Psoas muscle (tissue), 8 donors: ENCODE measurements around the gene MAP2K2. TPM values are rescaled to one million over a fixed set of nuclear protein-coding genes. Genes with fewer than 3 reads are reported as not detected.

Experiments
- ATAC-seq, 4 donors: fragments of 200-7000 bp; cut with Tn5 transposase; one replicate each; pipeline ENCODE4 v1.9.1; 2020; ENCODE audit warnings: moderate library complexity in 3 of 4, mild to moderate bottlenecking in 2 of 4
- DNase-seq, 2 donors: peaks; one replicate each; pipeline ENCODE4 v3.0.0-alpha.2; 2020
- H3K27ac ChIP-seq: fragments of 200-600 bp; one replicate; pipeline ENCODE4 v1.8.0; 2022
- H3K27me3 ChIP-seq, 3 donors: fragments of 200-600 bp in 1 of 3; one replicate each; pipeline versions ENCODE4 v1.6.1 to v1.8.0; 2013 to 2022; ENCODE audit warnings: low read length in 2 of 3, mild to moderate bottlenecking in 2 of 3, moderate library complexity in 1 of 3; ENCODE audit not compliant: insufficient read depth in 3 of 3
- H3K36me3 ChIP-seq, 2 donors: fragments of 200-600 bp in 1 of 2; one replicate each; pipeline versions ENCODE4 v1.6.1 to v1.8.0; 2013 to 2022; ENCODE audit warnings: low read depth in 1 of 2, mild to moderate bottlenecking in 1 of 2, moderate library complexity in 1 of 2; ENCODE audit not compliant: insufficient read depth in 1 of 2
- H3K4me1 ChIP-seq: fragments of 200-600 bp; one replicate; pipeline ENCODE4 v1.8.0; 2022
- H3K4me3 ChIP-seq: fragments of 200-600 bp; one replicate; pipeline ENCODE4 v1.8.0; 2022; ENCODE audit warnings: mild to moderate bottlenecking
- H3K9me3 ChIP-seq: fragments of 200-600 bp; one replicate; pipeline ENCODE4 v1.8.0; 2022
- WGBS, 3 donors: extraction: QIAGEN DNeasy Blood & Tissue Kit; methylation state at CpG; one replicate each; pipeline versions ENCODE4 v1.1.6 to v1.1.7; 2013; 5-methylcytosine and 5-hydroxymethylcytosine counted together
- intact Hi-C, 2 donors: fragments of 100-400 bp; cut with DNase I; formaldehyde crosslinking; loops; one replicate each; pipeline versions ENCODE4 v1.11.0 to v1.14.2; 2022
- long read RNA-seq, 2 donors: library from polyadenylated mRNA; unstranded; transcript quantifications; one replicate each; pipeline ENCODE4 v2.0.0, GENCODE V29; 2021
- polyA plus RNA-seq, 3 donors: library from polyadenylated mRNA; stranded (reverse); fragments of 200-250 nt; gene quantifications; one replicate each; pipeline ENCODE4 v1.2.3, GENCODE V29; 2013
- total RNA-seq, 4 donors: library from RNA; stranded (reverse); fragmentation: NEBNext Ultra II Directional in 2 of 4; extraction: Animal tissue kit (Norgen Biotek cat#: 25700) in 2 of 4; gene quantifications; one replicate each; pipeline versions ENCODE4 v1.2.1 to v1.2.4, GENCODE V29; 2021 to 2023
- TF ChIP-seq, protein P1 (sequence below): fragments of 200-600 bp; IDR thresholded peaks from one replicate; pipeline ENCODE4 v1.8.0; 2022; ENCODE audit warnings: antibody characterized with exemption
- donor health status: healthy with polysubstance abuse.
- donor health status: DM: no; HTN: no; CAD: no; lungs with moderate emphysema.
- donor health status: Bipolar disorder and iron deficiency.
- donor health status: healthy.
- donor health status: DM: yes; HTN: yes; CAD: no.
- donor health status: DM: no; HTN: no; CAD: no.
- donor health status: DM: no; HTN: no; CAD: no.
- donor health status: DM: yes; HTN: yes; CAD: no.

MAP2K2 gene
- 100 to 1,000 TPM; 136 to 192 (median 151) TPM for total RNA-seq
- polyA plus RNA-seq = 100 to 1,000 TPM; 189 to 290 (median 207) TPM
- long read RNA-seq, donor 1, transcript MAP2K2-201 (11 exons, 1,734 nt) = major isoform, 274 of 387 reads
- long read RNA-seq, donor 1, partial matches to known transcripts = 33 of 387 reads
- long read RNA-seq, donor 1, other reads (novel, unspliced or antisense) = 78 of 387 reads
- long read RNA-seq, donor 2, transcript MAP2K2-201 (11 exons, 1,734 nt) = major isoform, 393 of 480 reads
- long read RNA-seq, donor 2, partial matches to known transcripts = 57 of 480 reads
- long read RNA-seq, donor 2, other reads (novel, unspliced or antisense) = 30 of 480 reads

DNA sequence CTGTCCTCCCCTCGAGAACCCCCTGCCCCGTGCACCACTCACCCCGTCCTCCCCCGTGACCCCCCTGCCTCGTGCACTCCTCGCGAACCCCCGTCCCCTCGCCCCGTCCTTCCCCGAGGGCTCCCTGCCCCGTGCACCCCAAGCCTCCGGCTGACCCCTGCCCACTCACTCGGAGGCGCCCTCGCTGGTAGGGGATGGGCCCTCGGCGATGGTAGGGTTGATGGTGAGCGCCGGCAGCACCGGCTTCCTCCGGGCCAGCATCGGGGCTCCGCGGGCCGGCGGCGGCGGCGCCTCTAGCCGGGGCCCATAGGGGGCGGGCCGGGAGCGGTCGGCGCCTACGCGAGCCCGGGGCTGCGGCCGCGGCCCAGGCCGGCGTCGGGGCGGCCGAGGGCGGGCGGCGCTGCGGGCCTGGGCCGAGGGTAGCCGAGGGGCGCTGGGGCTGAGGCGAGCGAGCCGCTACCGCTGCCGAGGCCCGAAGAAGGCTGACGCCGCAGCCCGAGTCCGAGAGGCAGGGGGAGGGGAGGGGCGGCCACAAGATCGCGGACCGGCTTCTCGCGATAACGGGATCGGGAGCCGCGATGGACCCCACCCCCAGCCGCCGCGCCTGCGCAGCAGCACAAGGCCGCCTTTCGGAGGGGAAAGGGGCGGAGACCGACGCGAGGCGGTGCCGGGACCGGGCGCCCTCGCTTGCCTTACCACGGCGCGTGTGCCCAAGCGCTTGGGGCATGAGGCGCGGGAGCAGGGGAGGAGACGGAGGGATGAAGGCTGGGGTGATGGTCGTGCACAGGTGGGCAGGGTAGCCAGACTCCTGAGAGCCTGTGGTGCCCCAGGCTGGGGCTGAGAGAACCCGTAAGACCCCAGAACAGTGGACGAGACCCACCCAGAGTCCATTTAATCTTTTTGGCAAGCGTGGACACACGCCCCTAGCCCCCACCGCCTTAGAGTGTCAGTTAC, at the start of gene MAP2K2:
Gene MAP2K2, minus strand, starts transcription at position 508 of the 954 bp plus-strand sequence. Its CDS starts 247 bp downstream, at position 261.
- TF ChIP-seq, protein P1, sequence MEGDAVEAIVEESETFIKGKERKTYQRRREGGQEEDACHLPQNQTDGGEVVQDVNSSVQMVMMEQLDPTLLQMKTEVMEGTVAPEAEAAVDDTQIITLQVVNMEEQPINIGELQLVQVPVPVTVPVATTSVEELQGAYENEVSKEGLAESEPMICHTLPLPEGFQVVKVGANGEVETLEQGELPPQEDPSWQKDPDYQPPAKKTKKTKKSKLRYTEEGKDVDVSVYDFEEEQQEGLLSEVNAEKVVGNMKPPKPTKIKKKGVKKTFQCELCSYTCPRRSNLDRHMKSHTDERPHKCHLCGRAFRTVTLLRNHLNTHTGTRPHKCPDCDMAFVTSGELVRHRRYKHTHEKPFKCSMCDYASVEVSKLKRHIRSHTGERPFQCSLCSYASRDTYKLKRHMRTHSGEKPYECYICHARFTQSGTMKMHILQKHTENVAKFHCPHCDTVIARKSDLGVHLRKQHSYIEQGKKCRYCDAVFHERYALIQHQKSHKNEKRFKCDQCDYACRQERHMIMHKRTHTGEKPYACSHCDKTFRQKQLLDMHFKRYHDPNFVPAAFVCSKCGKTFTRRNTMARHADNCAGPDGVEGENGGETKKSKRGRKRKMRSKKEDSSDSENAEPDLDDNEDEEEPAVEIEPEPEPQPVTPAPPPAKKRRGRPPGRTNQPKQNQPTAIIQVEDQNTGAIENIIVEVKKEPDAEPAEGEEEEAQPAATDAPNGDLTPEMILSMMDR = no peak
- 0 to 6% (median 1%) methylated on average over 49 to 101 of the region's 102 CpGs for WGBS, 3 donors
- intact Hi-C loops = loop anchor here (5.0 kb wide), 2 partner anchors 57 to 58 kb away; partner anchors contain the start of genes ANKRD24 (in 1 of the 2), SIRT6 (in 1 of the 2) and ZBTB7A (in 1 of the 2)

DNA sequence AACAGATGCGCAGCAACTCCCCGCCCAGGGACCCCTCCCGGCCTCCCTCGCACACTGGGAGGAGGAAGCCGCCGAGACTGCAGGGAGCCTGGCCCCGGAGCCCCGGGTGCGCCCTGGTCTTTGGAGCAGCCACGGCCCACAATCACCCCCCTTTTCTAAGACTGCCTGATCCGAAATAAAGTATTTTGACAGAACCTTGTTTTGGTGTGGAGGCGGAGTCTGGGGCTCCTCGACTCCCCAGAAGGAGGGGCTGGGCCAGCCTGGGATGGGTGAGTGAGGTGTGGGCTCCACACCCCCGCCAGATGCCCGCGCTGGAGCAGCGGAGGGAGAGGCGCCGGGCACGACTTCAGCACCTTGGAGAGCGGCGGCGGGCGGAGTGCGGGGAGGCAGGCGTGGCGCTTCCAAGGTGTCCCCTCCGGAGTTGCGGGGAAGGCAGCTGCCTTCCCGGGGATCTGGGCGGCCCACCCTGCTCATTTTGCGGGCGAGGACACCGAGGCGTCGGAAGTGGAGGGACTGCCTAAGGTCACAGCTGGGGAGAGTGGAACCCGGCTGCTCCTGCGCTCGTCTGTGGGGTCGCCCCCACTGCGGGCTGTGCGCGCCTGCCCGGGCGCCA, 49.0 kb upstream of the MAP2K2 start:
- peak; percentile 67 to 82 for DNase-seq
- peak in 3 of 4 donors; percentile 76 to 92 (median 83) for ATAC-seq
- WGBS, 3 donors = 3 to 5% (median 4%) methylated on average over 42 to 45 of the region's 45 CpGs

More for the DNA sequence above, at the start of gene MAP2K2:
- no peaks in the 10 kb centered on the region for H3K9me3 ChIP-seq
- peaks cover 11% of the 10 kb centered on the region for H3K4me1 ChIP-seq
- peaks cover 0 to 9% of the 10 kb centered on the region in 2 donors for H3K36me3 ChIP-seq
- no peaks in the 10 kb centered on the region for H3K27me3 ChIP-seq
- DNase-seq (peak; percentile 96 to 98), ATAC-seq (peak; percentile 97 to 100 (median 98))
- peak within 1 kb of the TSS; percentile 67 for H3K4me3 ChIP-seq
- peak within 1 kb of the TSS; percentile 81 for H3K27ac ChIP-seq

DNA sequence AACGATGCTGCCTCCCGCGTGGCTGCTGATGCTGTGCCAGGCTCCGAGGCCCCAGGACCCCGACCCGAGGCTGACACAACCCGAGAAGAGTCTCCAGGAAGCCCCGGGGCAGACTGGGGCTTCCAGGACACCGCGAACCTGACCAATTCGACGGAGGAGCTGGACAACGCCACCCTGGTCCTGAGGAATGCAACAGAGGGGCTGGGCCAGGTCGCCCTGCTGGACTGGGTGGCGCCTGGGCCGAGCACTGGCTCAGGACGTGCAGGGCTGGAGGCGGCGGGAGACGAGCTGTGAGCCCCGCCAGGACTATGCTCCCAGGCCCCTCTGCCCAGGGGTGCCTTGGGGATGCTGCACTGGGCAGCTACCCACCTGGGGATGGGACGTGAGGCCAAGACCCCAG, 47.8 kb upstream of the MAP2K2 start:
- peaks cover 0 to 19% of the 10 kb centered on the region in 2 donors for H3K36me3 ChIP-seq
- H3K27me3 ChIP-seq = peaks cover 0 to 10% (median 3%) of the 10 kb centered on the region in 3 donors
- H3K4me3 ChIP-seq = no peak overlapping the region
- intact Hi-C loops = no loop called here
- no peak for ATAC-seq
- DNase-seq = no peak
- 45 to 57% (median 53%) methylated on average over 22 of the region's 22 CpGs for WGBS, 3 donors
- no peaks in the 10 kb centered on the region for H3K4me1 ChIP-seq
- no peaks in the 10 kb centered on the region for H3K9me3 ChIP-seq
- no peak overlapping the region for H3K27ac ChIP-seq
- TF ChIP-seq, protein P1 = no peak

More for the DNA sequence above, 49.0 kb upstream of the MAP2K2 start:
- Histone ChIP-seq H3K4me1 (no peaks in the 10 kb centered on the region), H3K27ac (no peak overlapping the region), H3K4me3 (no peak overlapping the region), H3K9me3 (no peaks in the 10 kb centered on the region), H3K27me3 (peaks cover 0 to 8% (median 0%) of the 10 kb centered on the region in 3 donors), H3K36me3 (peaks cover 0 to 30% of the 10 kb centered on the region in 2 donors)
- intact Hi-C loops = no loop called here
- TF ChIP-seq, protein P1 = no peak

DNA sequence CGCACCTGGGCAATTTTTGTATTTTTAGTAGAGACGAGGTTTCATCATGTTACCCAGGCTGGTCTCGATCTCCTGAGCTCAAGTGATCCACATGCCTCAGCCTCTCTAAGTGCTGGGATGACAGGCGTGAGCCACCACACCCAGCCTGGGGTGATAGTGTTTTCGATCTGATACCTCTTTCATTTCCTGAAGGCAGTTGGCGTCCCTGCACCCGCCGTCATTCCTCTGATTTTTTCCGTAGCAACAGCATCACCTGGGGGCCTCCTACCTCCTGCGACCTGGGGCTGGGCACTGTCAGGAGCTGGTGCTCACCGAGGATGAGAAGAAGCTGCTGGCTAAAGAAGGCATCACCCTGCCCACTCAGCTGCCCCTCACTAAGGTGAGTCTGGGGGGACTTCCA, 40.3 kb upstream of the MAP2K2 start:
- no peaks in the 10 kb centered on the region for H3K4me1 ChIP-seq
- WGBS, 3 donors = 55 to 58% (median 58%) methylated on average over 11 of the region's 11 CpGs
- no peak overlapping the region for H3K27ac ChIP-seq
- H3K4me3 ChIP-seq = no peak overlapping the region
- TF ChIP-seq, protein P1 = no peak
- no peaks in the 10 kb centered on the region for H3K9me3 ChIP-seq
- no peak for ATAC-seq
- H3K27me3 ChIP-seq = peaks cover 0 to 9% (median 4%) of the 10 kb centered on the region in 3 donors
- intact Hi-C loops = no loop called here
- H3K36me3 ChIP-seq = no peaks in the 10 kb centered on the region
- DNase-seq = no peak
